Measurements from ENCODE around the gene JAM3. TPM values are rescaled to one million over a fixed set of nuclear protein-coding genes. Genes with fewer than 3 reads are reported as not detected.

Gene JAM3
- total and polyA plus RNA-seq, 2 donors (not counting 1 experiment from before 2014, with no cell fraction given), result 13.5 to 29.6 TPM

DNA sequence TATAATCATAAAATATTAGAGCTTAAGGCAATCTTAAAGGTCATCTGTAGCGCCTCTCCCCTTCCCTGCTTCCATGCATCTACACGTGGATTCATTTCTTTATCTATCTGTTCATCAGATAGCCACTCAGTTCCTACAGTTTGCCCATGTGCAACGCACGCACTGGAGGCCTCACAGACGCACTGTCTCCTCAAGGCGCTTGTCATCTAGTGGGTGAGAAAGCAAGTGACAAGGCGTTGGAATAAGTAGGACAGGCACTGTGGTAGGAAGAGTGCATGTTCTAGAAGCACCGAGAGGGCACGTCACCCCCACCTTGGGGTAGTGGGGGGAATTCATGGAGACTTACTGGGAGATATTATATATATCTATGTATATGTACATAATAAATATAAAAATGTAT is 20.8 kb upstream of the JAM3 start:
- no peak overlapping the region for H3K27ac ChIP-seq (ENCODE audit: low read length in 2 of 2)
- 95% methylated on average over 2 of the region's 9 CpGs for WGBS (ENCODE audit: insufficient coverage)
- no peak overlapping the region for H2AFZ ChIP-seq (ENCODE audit: insufficient read depth, low read depth, low read length, poor library complexity, severe bottlenecking)
- CTCF ChIA-PET, result interaction anchor here (0.8 to 1.4 kb wide), 4 partner anchors 9 to 92 kb away, joined by 3 to 4 read pairs (median 4); no protein-coding TSS in a partner anchor
- H3K4me1 ChIP-seq (ENCODE audit: control insufficient read depth in 2 of 2, insufficient read depth in 2 of 2, low read length in 2 of 2), result peaks cover 4 to 7% of the 10 kb centered on the region in 2 donors
- Mint-ChIP-seq H3K4me3 (no peak overlapping the region), H3K4me1 (peaks cover 2% of the 10 kb centered on the region), H3K9me3 (ENCODE audit: insufficient read depth) (no peaks in the 10 kb centered on the region), H3K27me3 (peaks cover 45% of the 10 kb centered on the region), H3K27ac (no peak overlapping the region)
- H3K79me2 ChIP-seq (ENCODE audit: control insufficient read depth, insufficient read depth, low read length), result no peaks in the 10 kb centered on the region
- intact Hi-C loops (cut with micrococcal nuclease), result no loop called here
- H3K9me3 ChIP-seq (ENCODE audit: control extremely low read depth in 1 of 3, control insufficient read depth in 2 of 3, insufficient read depth in 1 of 3, low read length in 2 of 3), result no peaks in the 10 kb centered on the region
- H3K4me3 ChIP-seq (ENCODE audit: control extremely low read depth in 1 of 5, extremely low read depth in 1 of 5, insufficient read depth in 1 of 5, low read depth in 2 of 5, low read length in 4 of 5), result no peak overlapping the region
- no peak overlapping the region for H3K4me2 ChIP-seq (replicated peaks; ENCODE audit: low read depth, low read length, poor library complexity, severe bottlenecking)
- no peaks in the 10 kb centered on the region for H3K36me3 ChIP-seq (replicated peaks in 1 of 2; ENCODE audit: control extremely low read depth in 1 of 2, control insufficient read depth in 1 of 2, extremely low read depth in 1 of 2, insufficient read depth in 2 of 2, low read length in 1 of 2)
- H3K9ac ChIP-seq (ENCODE audit: low read length), result no peak overlapping the region
- no peak for ATAC-seq (ENCODE audit: low read depth)
- no peak for TF ChIP-seq EZH2 (IDR thresholded peaks at IDR 0.05; ENCODE audit: borderline replicate concordance, insufficient read depth, low read depth, low read length, poor library complexity, severe bottlenecking)
- TF ChIP-seq, protein P1, sequence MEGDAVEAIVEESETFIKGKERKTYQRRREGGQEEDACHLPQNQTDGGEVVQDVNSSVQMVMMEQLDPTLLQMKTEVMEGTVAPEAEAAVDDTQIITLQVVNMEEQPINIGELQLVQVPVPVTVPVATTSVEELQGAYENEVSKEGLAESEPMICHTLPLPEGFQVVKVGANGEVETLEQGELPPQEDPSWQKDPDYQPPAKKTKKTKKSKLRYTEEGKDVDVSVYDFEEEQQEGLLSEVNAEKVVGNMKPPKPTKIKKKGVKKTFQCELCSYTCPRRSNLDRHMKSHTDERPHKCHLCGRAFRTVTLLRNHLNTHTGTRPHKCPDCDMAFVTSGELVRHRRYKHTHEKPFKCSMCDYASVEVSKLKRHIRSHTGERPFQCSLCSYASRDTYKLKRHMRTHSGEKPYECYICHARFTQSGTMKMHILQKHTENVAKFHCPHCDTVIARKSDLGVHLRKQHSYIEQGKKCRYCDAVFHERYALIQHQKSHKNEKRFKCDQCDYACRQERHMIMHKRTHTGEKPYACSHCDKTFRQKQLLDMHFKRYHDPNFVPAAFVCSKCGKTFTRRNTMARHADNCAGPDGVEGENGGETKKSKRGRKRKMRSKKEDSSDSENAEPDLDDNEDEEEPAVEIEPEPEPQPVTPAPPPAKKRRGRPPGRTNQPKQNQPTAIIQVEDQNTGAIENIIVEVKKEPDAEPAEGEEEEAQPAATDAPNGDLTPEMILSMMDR (IDR thresholded peaks at IDR 0.05), result no peak
- peaks cover 0 to 23% (median 5%) of the 10 kb centered on the region in 4 experiments for H3K27me3 ChIP-seq (replicated peaks in 1 of 4; ENCODE audit: control extremely low read depth in 1 of 4, control insufficient read depth in 3 of 4, insufficient read depth in 4 of 4, low read length in 3 of 4)
- DNase-seq, result no peak
- no peaks in the 10 kb centered on the region for H4K20me1 ChIP-seq (ENCODE audit: control insufficient read depth, insufficient read depth, low read length, poor library complexity, severe bottlenecking)
- POLR2A ChIA-PET, result no interaction called here

DNA sequence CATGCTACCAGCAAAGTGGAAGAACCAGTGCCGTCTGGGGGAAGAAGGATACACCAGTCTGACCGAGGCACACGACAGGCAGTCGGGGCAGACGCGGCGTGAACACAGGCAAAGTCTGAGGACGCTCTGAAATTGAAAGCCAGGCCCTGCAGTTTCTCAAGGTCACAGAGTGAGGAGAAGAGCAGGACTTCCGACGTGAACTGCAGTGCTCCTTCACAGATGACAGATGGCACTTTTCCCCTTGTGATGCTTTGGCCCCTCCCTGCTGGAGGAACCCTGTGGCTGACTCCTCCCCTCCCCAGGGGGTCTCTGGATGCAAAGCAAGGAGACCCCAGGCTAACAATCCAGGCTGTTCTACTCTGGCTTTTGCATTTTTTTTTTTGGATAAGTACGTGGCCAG is 19.6 kb upstream of the JAM3 start:
- H3K36me3 ChIP-seq (replicated peaks in 1 of 2; ENCODE audit: control extremely low read depth in 1 of 2, control insufficient read depth in 1 of 2, extremely low read depth in 1 of 2, insufficient read depth in 2 of 2, low read length in 1 of 2), result no peaks in the 10 kb centered on the region
- H3K4me2 ChIP-seq (replicated peaks; ENCODE audit: low read depth, low read length, poor library complexity, severe bottlenecking), result no peak overlapping the region
- Mint-ChIP-seq H3K27ac (no peak overlapping the region), H3K4me3 (no peak overlapping the region), H3K4me1 (peaks cover 2% of the 10 kb centered on the region), H3K27me3 (peaks cover 40% of the 10 kb centered on the region), H3K9me3 (ENCODE audit: insufficient read depth) (no peaks in the 10 kb centered on the region)
- H3K27me3 ChIP-seq (replicated peaks in 1 of 4; ENCODE audit: control extremely low read depth in 1 of 4, control insufficient read depth in 3 of 4, insufficient read depth in 4 of 4, low read length in 3 of 4), result peaks cover 0 to 23% (median 5%) of the 10 kb centered on the region in 4 experiments
- ChIA-PET CTCF (interaction anchor here (1.4 to 3.0 kb wide), 3 partner anchors 15 to 49 kb away, joined by 3 to 47 read pairs (median 5); no protein-coding TSS in a partner anchor), POLR2A (no interaction called here)
- no peak overlapping the region for H3K4me3 ChIP-seq (ENCODE audit: control extremely low read depth in 1 of 5, extremely low read depth in 1 of 5, insufficient read depth in 1 of 5, low read depth in 2 of 5, low read length in 4 of 5)
- no peaks in the 10 kb centered on the region for H3K9me3 ChIP-seq (ENCODE audit: control extremely low read depth in 1 of 3, control insufficient read depth in 2 of 3, insufficient read depth in 1 of 3, low read length in 2 of 3)
- intact Hi-C loops (cut with micrococcal nuclease), result no loop called here
- no peaks in the 10 kb centered on the region for H4K20me1 ChIP-seq (ENCODE audit: control insufficient read depth, insufficient read depth, low read length, poor library complexity, severe bottlenecking)
- no peak overlapping the region for H2AFZ ChIP-seq (ENCODE audit: insufficient read depth, low read depth, low read length, poor library complexity, severe bottlenecking)
- no peak overlapping the region for H3K27ac ChIP-seq (ENCODE audit: low read length in 2 of 2)
- no peaks in the 10 kb centered on the region for H3K79me2 ChIP-seq (ENCODE audit: control insufficient read depth, insufficient read depth, low read length)
- H3K4me1 ChIP-seq (ENCODE audit: control insufficient read depth in 2 of 2, insufficient read depth in 2 of 2, low read length in 2 of 2), result peaks cover 4 to 7% of the 10 kb centered on the region in 2 donors
- 65% methylated on average over 11 of the region's 11 CpGs for WGBS (ENCODE audit: insufficient coverage)
- ATAC-seq (ENCODE audit: low read depth) (no peak), DNase-seq (no peak)
- no peak overlapping the region for H3K9ac ChIP-seq (ENCODE audit: low read length)
- TF ChIP-seq EZH2 (IDR thresholded peaks at IDR 0.05; ENCODE audit: borderline replicate concordance, insufficient read depth, low read depth, low read length, poor library complexity, severe bottlenecking), result no peak
- TF ChIP-seq, protein P1 (IDR thresholded peaks at IDR 0.05), result no peak

Data from B cell (primary cell).